ENCODE data around the gene ZNF598.

ZNF598 gene

GRCh38 chr16:2042986-2043666 lies 33.5 kb upstream of the ZNF598 start:
- Mint-ChIP-seq H3K27ac (peak overlapping the region; percentile 58), H3K4me1 (peaks cover 35% of the 10 kb centered on the region), H3K9me3 (no peaks in the 10 kb centered on the region), H3K36me3 (ENCODE audit: low read depth) (peaks cover 4% of the 10 kb centered on the region), H3K4me3 (no peak overlapping the region), H3K27me3 (ENCODE audit: low read depth, poor library complexity) (peaks cover 3% of the 10 kb centered on the region)
- no peak for DNase-seq
- TF ChIP-seq CTCF (IDR thresholded peaks at IDR 0.05): no peak

GRCh38 chr16:2042171-2042985 lies 32.8 kb upstream of the ZNF598 start:
- no peak for DNase-seq
- peaks cover 3% of the 10 kb centered on the region for H3K27me3 Mint-ChIP-seq (ENCODE audit: low read depth, poor library complexity)
- H3K27ac Mint-ChIP-seq: no peak overlapping the region
- H3K9me3 Mint-ChIP-seq: no peaks in the 10 kb centered on the region
- no peak overlapping the region for H3K4me3 Mint-ChIP-seq
- peaks cover 4% of the 10 kb centered on the region for H3K36me3 Mint-ChIP-seq (ENCODE audit: low read depth)
- peaks cover 41% of the 10 kb centered on the region for H3K4me1 Mint-ChIP-seq
- no peak for TF ChIP-seq CTCF (IDR thresholded peaks at IDR 0.05)

GRCh38 chr16:2040787-2041522 lies 31.3 kb upstream of the ZNF598 start:
- H3K36me3 Mint-ChIP-seq (ENCODE audit: low read depth): no peaks in the 10 kb centered on the region
- no peaks in the 10 kb centered on the region for H3K9me3 Mint-ChIP-seq
- H3K27me3 Mint-ChIP-seq (ENCODE audit: low read depth, poor library complexity): no peaks in the 10 kb centered on the region
- H3K4me1 Mint-ChIP-seq: peaks cover 32% of the 10 kb centered on the region
- no peak overlapping the region for H3K4me3 Mint-ChIP-seq
- no peak overlapping the region for H3K27ac Mint-ChIP-seq
- TF ChIP-seq CTCF (IDR thresholded peaks at IDR 0.05): no peak
- DNase-seq: no peak

- DNase-seq: no peak
- H3K4me3 Mint-ChIP-seq: no peak overlapping the region
- peaks cover 32% of the 10 kb centered on the region for H3K4me1 Mint-ChIP-seq
- TF ChIP-seq CTCF (IDR thresholded peaks at IDR 0.05): no peak
- no peaks in the 10 kb centered on the region for H3K9me3 Mint-ChIP-seq
- H3K27me3 Mint-ChIP-seq (ENCODE audit: low read depth, poor library complexity): no peaks in the 10 kb centered on the region
- no peaks in the 10 kb centered on the region for H3K36me3 Mint-ChIP-seq (ENCODE audit: low read depth)
- H3K27ac Mint-ChIP-seq: no peak overlapping the region
These were observed 30.6 kb upstream of the ZNF598 start for GRCh38 chr16:2040041-2040786.

- Mint-ChIP-seq H3K36me3 (ENCODE audit: low read depth) (no peaks in the 10 kb centered on the region), H3K4me1 (peaks cover 37% of the 10 kb centered on the region), H3K27me3 (ENCODE audit: low read depth, poor library complexity) (no peaks in the 10 kb centered on the region), H3K27ac (peak overlapping the region; percentile 97), H3K4me3 (no peak overlapping the region), H3K9me3 (no peaks in the 10 kb centered on the region)
- no peak for DNase-seq
- no peak for TF ChIP-seq CTCF (IDR thresholded peaks at IDR 0.05)
These were observed 29.8 kb upstream of the ZNF598 start for GRCh38 chr16:2039274-2040031.

Data from nephron progenitor cell (in vitro differentiated cells).